GM19035 (cell line): ENCODE results near the gene PIP4K2A.

Experiments used
- ATAC-seq: cut with Tn5 transposase; IDR thresholded peaks from one replicate; pipeline ENCODE4 v1.9.1; 2021; ENCODE audit not compliant: unreplicated experiment

Gene PIP4K2A

GRCh38 chr10:22489975-22490374 is 224.4 kb downstream of the PIP4K2A start:
- ATAC-seq = no peak

GRCh38 chr10:22489467-22489866 is 224.9 kb downstream of the PIP4K2A start:
- ATAC-seq = no peak

GRCh38 chr10:22486431-22486830 is 227.9 kb downstream of the PIP4K2A start:
- no peak for ATAC-seq
